ENCODE measurements around the gene KLHL36.

The KLHL36 gene

GRCh38 chr16:84633622-84634021, 14.7 kb upstream of the KLHL36 start:
- no peak for TF ChIP-seq CTCF (IDR thresholded peaks at IDR 0.05; ENCODE audit: low read depth, low read length, missing control alignments)
- DNase-seq (ENCODE audit: low read depth) = no peak
- H3K4me3 ChIP-seq (ENCODE audit: low read depth, low read length) = no peak overlapping the region

GRCh38 chr16:84635702-84636101, 12.6 kb upstream of the KLHL36 start:
- no peak for DNase-seq (ENCODE audit: low read depth)
- H3K4me3 ChIP-seq (ENCODE audit: low read depth, low read length) = no peak overlapping the region
- no peak for TF ChIP-seq CTCF (IDR thresholded peaks at IDR 0.05; ENCODE audit: low read depth, low read length, missing control alignments)

GRCh38 chr16:84637709-84638108, 10.6 kb upstream of the KLHL36 start:
- DNase-seq (ENCODE audit: low read depth) = no peak
- no peak overlapping the region for H3K4me3 ChIP-seq (ENCODE audit: low read depth, low read length)
- TF ChIP-seq CTCF (IDR thresholded peaks at IDR 0.05; ENCODE audit: low read depth, low read length, missing control alignments) = no peak

GRCh38 chr16:84638231-84638806, 10.0 kb upstream of the KLHL36 start:
- no peak for DNase-seq (ENCODE audit: low read depth)
- TF ChIP-seq CTCF (IDR thresholded peaks at IDR 0.05; ENCODE audit: low read depth, low read length, missing control alignments) = no peak
- no peak overlapping the region for H3K4me3 ChIP-seq (ENCODE audit: low read depth, low read length)

GRCh38 chr16:84640145-84640544, 8.2 kb upstream of the KLHL36 start:
- TF ChIP-seq CTCF (IDR thresholded peaks at IDR 0.05; ENCODE audit: low read depth, low read length, missing control alignments) = no peak
- no peak for DNase-seq (ENCODE audit: low read depth)
- no peak overlapping the region for H3K4me3 ChIP-seq (ENCODE audit: low read depth, low read length)

GRCh38 chr16:84641643-84642358, 6.5 kb upstream of the KLHL36 start:
- no peak for DNase-seq (ENCODE audit: low read depth)
- peak overlapping the region; percentile 28; the same call in 1 of the 2 replicates for H3K4me3 ChIP-seq (ENCODE audit: low read depth, low read length)
- no peak for TF ChIP-seq CTCF (IDR thresholded peaks at IDR 0.05; ENCODE audit: low read depth, low read length, missing control alignments)

GRCh38 chr16:84643180-84643583, 5.1 kb upstream of the KLHL36 start:
- TF ChIP-seq CTCF (IDR thresholded peaks at IDR 0.05; ENCODE audit: low read depth, low read length, missing control alignments) = no peak
- no peak for DNase-seq (ENCODE audit: low read depth)
- no peak overlapping the region for H3K4me3 ChIP-seq (ENCODE audit: low read depth, low read length)
